Activated CD8-positive, alpha-beta T cell treated with anti-CD3 and anti-CD28 coated beads for 36 hours (primary cell): ENCODE results near the gene TYMP. TPM values are rescaled to one million over a fixed set of nuclear protein-coding genes. Genes with fewer than 3 reads are reported as not detected.

ENCODE experiments used
- ATAC-seq: fragments of 200-7000 bp; cut with Tn5 transposase; one replicate; pipeline ENCODE4 v1.10.0; 2021; ENCODE audit warnings: mild to moderate bottlenecking, moderate library complexity
- CTCF ChIA-PET: fragments of 350-600 bp; sonication (Branson Sonifier 250); formaldehyde crosslinking; loops from one replicate; lab custom pipeline; 2021; ENCODE audit warnings: antibody characterized with exemption; lab: Charles Lee
- POLR2A ChIA-PET: fragments of 350-600 bp; sonication (Branson Sonifier 250); formaldehyde crosslinking; loops from one replicate; lab custom pipeline; 2021; ENCODE audit warnings: antibody characterized with exemption; lab: Charles Lee
- DNase-seq: peaks from one replicate; pipeline ENCODE4 v3.0.0-alpha.2; 2020
- H3K27ac Mint-ChIP-seq: one replicate; pipeline ENCODE4 v1.8.0; 2021; ENCODE audit warnings: mild to moderate bottlenecking, mixed read lengths
- H3K27me3 Mint-ChIP-seq: one replicate; pipeline ENCODE4 v1.8.0; 2021; ENCODE audit warnings: mixed read lengths
- H3K36me3 Mint-ChIP-seq: one replicate; pipeline ENCODE4 v1.8.0; 2021; ENCODE audit warnings: low read depth, mixed read lengths
- H3K4me1 Mint-ChIP-seq: one replicate; pipeline ENCODE4 v1.8.0; 2021; ENCODE audit warnings: low read depth, mixed read lengths
- H3K4me3 Mint-ChIP-seq: one replicate; pipeline ENCODE4 v1.8.0; 2021; ENCODE audit warnings: mild to moderate bottlenecking, moderate library complexity, mixed read lengths
- H3K9me3 Mint-ChIP-seq: one replicate; pipeline ENCODE4 v1.8.0; 2021; ENCODE audit warnings: mixed read lengths
- intact Hi-C: fragments of 100-400 bp; cut with micrococcal nuclease; formaldehyde crosslinking; loops from one replicate; pipeline ENCODE4 v1.10.0; 2022
- total RNA-seq, 2 experiments: library from RNA; stranded (reverse); gene quantifications; one replicate each; pipeline ENCODE4 v1.2.3, GENCODE V29; 2021
- TF ChIP-seq, protein P1 (sequence below): fragments of 200-600 bp; IDR thresholded peaks from one replicate; pipeline ENCODE4 v1.8.0; 2022; ENCODE audit warnings: antibody characterized with exemption, mild to moderate bottlenecking

TYMP gene
- total RNA-seq, 2 experiments from 2014 or later = 24.2 to 24.7 TPM

DNA sequence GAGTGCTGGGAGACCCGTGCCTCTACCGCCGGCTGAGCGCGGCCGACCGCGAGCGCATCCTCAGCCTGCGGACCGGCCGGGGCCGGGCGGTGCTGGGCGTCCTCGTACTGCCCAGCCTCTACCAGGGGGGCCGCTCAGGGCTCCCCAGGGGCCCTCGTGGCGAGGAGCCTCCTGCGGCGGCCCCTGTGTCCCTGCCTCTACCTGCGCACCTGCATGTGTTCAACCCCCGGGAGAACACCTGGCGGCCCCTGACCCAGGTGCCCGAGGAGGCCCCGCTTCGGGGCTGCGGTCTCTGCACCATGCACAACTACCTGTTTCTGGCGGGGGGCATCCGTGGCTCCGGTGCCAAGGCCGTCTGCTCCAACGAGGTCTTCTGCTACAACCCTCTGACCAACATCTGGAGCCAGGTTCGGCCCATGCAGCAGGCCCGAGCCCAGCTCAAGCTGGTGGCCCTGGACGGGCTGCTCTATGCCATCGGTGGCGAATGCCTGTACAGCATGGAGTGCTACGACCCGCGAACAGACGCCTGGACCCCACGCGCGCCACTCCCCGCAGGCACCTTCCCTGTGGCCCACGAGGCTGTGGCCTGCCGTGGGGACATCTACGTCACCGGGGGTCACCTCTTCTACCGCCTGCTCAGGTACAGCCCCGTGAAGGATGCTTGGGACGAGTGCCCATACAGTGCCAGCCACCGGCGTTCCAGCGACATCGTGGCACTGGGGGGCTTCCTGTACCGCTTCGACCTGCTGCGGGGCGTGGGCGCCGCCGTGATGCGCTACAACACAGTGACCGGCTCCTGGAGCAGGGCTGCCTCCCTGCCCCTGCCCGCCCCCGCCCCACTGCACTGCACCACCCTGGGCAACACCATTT, 19.3 kb upstream of the TYMP start:
- ATAC-seq = no peak

DNA sequence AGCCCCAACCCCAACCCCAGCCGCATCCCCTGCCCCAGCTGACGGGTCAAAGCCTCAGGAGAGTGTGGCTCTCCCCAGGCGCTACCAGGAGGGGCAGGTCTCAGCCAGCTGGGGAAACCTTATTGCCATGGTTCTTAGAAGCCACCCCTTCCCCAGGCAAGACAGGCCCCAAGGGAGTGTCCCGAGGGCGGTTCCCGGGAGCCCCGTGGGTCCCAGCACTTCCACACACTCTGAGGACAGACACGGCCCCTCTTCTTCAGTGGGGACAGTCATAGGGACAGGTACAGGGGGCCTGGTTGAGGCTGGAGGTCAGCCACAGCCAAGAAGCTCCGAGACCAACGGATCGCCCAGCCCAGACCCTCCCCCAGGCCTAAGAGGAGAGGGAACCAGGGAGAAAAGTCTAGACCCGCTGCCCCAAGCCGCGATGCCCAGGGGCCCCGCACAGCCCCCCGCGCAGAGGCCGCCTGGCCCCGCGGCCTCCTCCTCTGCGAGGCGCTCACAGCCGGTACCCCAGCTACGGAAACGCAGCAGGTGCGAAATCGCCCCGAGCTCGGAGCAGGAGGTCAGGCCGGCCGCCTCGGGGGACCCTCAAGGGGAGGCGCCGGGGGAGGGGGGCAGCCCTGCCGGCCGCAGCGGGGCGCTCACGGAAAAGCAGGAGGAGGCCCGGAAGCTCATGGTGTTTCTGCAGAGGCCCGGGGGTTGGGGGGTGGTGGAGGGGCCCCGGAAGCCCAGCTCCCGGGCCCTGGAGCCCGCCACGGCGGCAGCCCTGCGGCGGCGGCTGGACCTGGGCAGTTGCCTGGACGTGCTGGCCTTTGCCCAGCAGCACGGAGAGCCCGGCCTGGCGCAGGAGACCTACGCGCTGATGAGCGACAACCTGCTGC, 18.5 kb upstream of the TYMP start:
- POLR2A ChIA-PET = interaction anchor here (0.8 to 5.7 kb wide), 14 partner anchors 9 to 79 kb away, joined by 3 to 43 read pairs (median 6); partner anchors contain the start of genes CHKB, SCO2, SYCE3 and TYMP
- DNase-seq = peak; percentile 76
- H3K4me3 Mint-ChIP-seq = peak overlapping the region; percentile 68
- ATAC-seq = peak; percentile 46
- peaks cover 37% of the 10 kb centered on the region for H3K4me1 Mint-ChIP-seq
- no peaks in the 10 kb centered on the region for H3K36me3 Mint-ChIP-seq
- H3K9me3 Mint-ChIP-seq = no peaks in the 10 kb centered on the region
- peak overlapping the region; percentile 86 for H3K27ac Mint-ChIP-seq
- H3K27me3 Mint-ChIP-seq = no peaks in the 10 kb centered on the region
- intact Hi-C loops = no loop called here
- TF ChIP-seq, protein P1, sequence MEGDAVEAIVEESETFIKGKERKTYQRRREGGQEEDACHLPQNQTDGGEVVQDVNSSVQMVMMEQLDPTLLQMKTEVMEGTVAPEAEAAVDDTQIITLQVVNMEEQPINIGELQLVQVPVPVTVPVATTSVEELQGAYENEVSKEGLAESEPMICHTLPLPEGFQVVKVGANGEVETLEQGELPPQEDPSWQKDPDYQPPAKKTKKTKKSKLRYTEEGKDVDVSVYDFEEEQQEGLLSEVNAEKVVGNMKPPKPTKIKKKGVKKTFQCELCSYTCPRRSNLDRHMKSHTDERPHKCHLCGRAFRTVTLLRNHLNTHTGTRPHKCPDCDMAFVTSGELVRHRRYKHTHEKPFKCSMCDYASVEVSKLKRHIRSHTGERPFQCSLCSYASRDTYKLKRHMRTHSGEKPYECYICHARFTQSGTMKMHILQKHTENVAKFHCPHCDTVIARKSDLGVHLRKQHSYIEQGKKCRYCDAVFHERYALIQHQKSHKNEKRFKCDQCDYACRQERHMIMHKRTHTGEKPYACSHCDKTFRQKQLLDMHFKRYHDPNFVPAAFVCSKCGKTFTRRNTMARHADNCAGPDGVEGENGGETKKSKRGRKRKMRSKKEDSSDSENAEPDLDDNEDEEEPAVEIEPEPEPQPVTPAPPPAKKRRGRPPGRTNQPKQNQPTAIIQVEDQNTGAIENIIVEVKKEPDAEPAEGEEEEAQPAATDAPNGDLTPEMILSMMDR = peak; percentile 35
- CTCF ChIA-PET = interaction anchor here (0.7 to 4.6 kb wide), 11 partner anchors 9 to 272 kb away, joined by 3 to 32 read pairs (median 9); partner anchors contain the start of genes SCO2, SYCE3 and TYMP

More for the DNA sequence above, 19.3 kb upstream of the TYMP start:
- Mint-ChIP-seq H3K9me3 (no peaks in the 10 kb centered on the region), H3K36me3 (no peaks in the 10 kb centered on the region), H3K27me3 (no peaks in the 10 kb centered on the region), H3K4me1 (peaks cover 37% of the 10 kb centered on the region), H3K4me3 (peak overlapping the region; percentile 80), H3K27ac (peak overlapping the region; percentile 81)
- intact Hi-C loops = no loop called here
- POLR2A ChIA-PET = interaction anchor here (0.6 to 5.7 kb wide), 12 partner anchors 10 to 72 kb away, joined by 3 to 43 read pairs (median 6); partner anchors contain the start of genes SCO2, SYCE3 and TYMP
- TF ChIP-seq, protein P1 = no peak
- CTCF ChIA-PET = interaction anchor here (0.7 to 4.6 kb wide), 11 partner anchors 9 to 72 kb away, joined by 3 to 32 read pairs (median 12); partner anchors contain the start of genes SCO2, SYCE3 and TYMP
- no peak for DNase-seq

DNA sequence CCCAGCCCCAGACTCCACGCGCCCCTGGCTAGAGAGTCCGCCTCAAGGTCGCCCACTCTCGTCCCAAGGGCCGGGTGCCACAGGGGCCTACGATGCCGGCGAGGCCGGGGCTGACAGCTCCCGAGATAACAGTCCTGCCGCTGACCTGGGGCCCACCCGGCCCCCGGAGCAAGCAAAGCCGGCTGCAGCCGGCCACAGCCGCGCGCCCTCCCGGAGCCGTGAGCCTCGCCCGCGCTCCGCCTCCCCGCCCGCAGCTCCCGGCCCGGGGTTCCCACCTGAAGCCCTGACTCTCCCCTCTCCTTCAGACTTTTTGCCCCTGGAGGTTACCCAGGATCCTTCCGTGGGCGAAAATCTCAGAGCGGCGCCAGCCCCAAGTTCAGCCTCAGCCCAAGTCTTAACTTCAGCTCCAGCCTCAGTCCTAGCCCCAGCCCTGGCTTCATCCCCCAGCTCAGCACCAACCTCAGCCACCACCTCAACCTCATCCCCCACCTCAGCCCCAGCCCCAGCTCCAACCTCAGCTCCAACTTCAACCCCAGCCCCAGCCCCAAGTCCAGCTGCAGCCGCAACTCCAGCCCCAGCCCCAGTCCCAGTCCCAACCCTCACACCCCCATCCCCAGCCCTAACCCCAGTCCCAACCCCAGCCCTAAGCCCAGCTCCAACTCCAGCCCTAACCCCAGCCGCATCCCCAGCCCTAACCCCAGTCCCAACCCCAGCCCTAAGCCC, 17.6 kb upstream of the TYMP start:
- DNase-seq = peak; percentile 31
- TF ChIP-seq, protein P1 = no peak
- POLR2A ChIA-PET = interaction anchor here (0.8 to 5.7 kb wide), 13 partner anchors 8 to 80 kb away, joined by 3 to 43 read pairs (median 6); partner anchors contain the start of genes CHKB, SCO2, SYCE3 and TYMP
- H3K27ac Mint-ChIP-seq = peak overlapping the region; percentile 77
- CTCF ChIA-PET = interaction anchor here (1.0 to 4.6 kb wide), 9 partner anchors 8 to 271 kb away, joined by 3 to 32 read pairs (median 9); partner anchors contain the start of genes SCO2, SYCE3 and TYMP
- peak overlapping the region; percentile 57 for H3K4me3 Mint-ChIP-seq
- no peaks in the 10 kb centered on the region for H3K27me3 Mint-ChIP-seq
- intact Hi-C loops = no loop called here
- H3K4me1 Mint-ChIP-seq = peaks cover 40% of the 10 kb centered on the region
- H3K9me3 Mint-ChIP-seq = no peaks in the 10 kb centered on the region
- no peaks in the 10 kb centered on the region for H3K36me3 Mint-ChIP-seq
- ATAC-seq = no peak
